NCI-H1694 (cell line): Measurements from ENCODE around the gene CD48.

Experiments used
- DNase-seq: peaks from one replicate; lab custom pipeline; 2025; lab: John Stamatoyannopoulos, UW

CD48 gene

GRCh38 chr1:160631983-160632625 is 79.5 kb downstream of the CD48 start:
- no peak for DNase-seq

DNA sequence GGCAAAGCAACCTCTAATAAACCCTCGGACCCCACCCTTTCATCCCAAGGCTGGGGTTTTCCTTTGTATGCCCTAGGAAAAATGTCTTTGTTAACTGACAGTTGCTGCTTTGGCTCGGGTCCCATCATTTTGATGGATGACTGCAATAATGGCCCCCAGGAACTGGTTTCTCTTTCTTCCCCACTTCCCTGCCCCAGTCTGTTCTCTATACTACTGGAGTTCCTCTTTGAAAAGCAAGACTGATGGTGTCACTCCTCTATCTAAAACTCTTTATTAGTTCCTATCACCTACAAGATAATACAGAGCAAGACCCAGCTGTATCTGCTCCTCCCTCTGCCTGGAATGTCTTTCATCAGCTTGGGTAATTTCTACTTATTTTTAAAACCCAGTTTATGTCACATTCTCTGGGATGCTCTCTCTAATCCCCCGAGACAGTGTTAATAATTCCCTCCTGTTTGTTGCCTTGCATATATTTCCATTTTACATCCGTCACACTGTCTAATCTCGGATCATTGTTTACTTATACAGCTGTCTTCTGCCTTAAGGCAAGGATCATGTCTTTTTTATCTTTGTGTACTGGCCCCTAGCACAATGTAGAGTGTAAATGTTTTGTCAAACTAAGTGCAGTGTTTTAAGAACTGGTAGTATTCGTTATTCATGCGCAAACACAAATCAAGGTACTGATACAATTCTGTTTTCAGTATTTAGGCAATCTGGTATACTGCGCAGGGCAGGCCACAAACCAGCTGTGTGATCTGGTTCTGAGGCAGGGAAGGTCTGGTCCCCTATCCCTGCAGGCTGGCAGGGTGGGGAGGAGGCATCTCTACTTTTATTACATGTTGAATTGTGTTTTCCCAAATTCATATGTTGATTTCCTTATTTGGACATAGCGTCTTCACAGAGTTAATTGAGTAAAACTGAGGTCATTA is 80.8 kb downstream of the CD48 start:
- no peak for DNase-seq

DNA sequence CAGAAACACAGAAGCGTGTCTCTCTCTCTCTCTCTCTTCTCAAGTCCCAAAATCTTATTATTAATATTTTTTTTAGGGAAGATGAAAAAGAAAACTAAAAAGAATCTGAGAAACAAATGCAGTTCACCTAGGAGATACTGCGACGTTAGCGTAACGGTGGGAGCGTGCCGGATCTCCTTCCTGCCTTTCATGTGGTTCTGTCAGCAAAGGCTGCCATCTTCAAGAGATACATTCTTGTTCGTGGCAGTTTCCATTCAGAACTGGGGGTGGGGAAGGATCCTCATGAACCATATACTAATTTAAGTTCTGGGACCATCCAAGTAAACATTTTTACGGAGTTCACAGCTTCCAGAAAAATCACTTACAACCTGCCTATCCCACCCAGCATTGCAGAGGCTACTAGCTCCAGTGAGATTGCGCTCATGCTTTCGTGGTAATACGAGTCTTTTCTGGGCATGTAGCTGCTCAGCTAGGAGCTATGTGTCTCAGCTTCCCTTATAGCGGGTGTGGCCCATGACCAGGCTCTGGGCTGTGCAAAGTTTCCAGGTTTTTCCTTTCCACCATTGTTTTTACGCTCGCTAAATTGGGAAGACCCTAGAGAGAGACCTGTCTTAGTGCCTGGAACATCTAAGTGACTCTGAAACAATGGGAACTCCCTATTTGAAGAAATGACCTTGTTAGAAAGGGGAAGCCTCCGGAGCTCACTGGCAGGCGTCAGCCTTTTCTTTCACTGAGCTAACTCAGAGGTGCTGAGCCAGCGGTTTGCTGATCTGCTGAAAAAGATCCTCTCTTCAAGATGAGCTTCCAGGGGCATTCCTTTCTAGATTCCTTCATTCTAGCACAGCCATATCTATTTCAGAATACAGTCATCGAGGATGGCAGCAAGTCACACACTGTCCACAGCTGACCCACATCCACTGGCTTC is 82.1 kb downstream of the CD48 start:
- no peak for DNase-seq

DNA sequence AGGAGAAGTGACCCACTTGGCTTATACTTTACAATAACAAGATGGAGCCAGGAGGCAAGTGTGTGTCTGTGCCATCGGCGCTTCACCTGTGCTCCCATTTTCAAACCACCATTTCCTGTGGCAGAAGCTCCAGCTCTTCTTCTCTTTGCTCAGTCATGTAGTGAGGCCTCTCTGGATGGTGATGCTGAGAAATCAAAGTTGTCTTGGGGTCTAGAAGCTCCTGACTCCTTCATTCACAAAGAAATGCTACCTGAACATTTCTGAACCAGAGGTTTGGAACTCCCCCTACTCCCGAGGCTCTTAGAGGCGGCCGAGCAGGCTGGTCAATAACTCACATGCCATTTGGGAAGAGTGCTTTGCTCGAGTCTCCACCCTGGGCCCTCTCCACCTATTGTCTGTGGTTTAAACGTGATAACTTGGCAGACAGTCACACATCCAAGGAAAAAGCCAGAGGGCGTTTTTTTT is 82.8 kb downstream of the CD48 start:
- DNase-seq = no peak
